OCI-LY3 (cell line): ENCODE data around the gene POU6F2.

Source experiments
- H2AFZ ChIP-seq: fragments of 200-600, 300-600 bp; shearing (Covaris generic); 2 replicates; pipeline ENCODE4 v1.6.0; 2014; ENCODE audit warnings: antibody characterized with exemption, low read depth, low read length
- H3K27ac ChIP-seq: fragments of 200-600, 300-600 bp; sonication (generic); 2 replicates; pipeline ENCODE4 v1.5.1; 2014; ENCODE audit warnings: mild to moderate bottlenecking, low read length, moderate library complexity, mixed read lengths
- H3K27me3 ChIP-seq: fragments of 200-600, 300-600 bp; sonication (generic); 2 replicates; pipeline ENCODE4 v1.6.1; 2014; ENCODE audit warnings: low read depth, low read length, mixed read lengths
- H3K36me3 ChIP-seq: fragments of 200-600, 300-600 bp; sonication (generic); replicated peaks from 2 replicates; pipeline ENCODE3; 2014; ENCODE audit warnings: low read depth, low read length, mixed read lengths
- H3K4me1 ChIP-seq: fragments of 300-600, 200-600 bp; sonication (generic); 2 replicates; pipeline ENCODE4 v1.6.1; 2014; ENCODE audit warnings: low read length, mixed read lengths
- H3K4me2 ChIP-seq: fragments of 200-600, 300-600 bp; sonication (generic); 2 replicates; pipeline ENCODE4 v1.6.1; 2014; ENCODE audit warnings: low read length, mixed read lengths
- H3K4me3 ChIP-seq: fragments of 300-600, 200-600 bp; sonication (generic); 2 replicates; pipeline ENCODE4 v1.5.1; 2014; ENCODE audit warnings: antibody characterized with exemption, mild to moderate bottlenecking, low read length, moderate library complexity
- H3K79me2 ChIP-seq: fragments of 300-600, 200-600 bp; shearing (Covaris generic); 2 replicates; pipeline ENCODE4 v1.6.1; 2014; ENCODE audit warnings: mild to moderate bottlenecking, low read length, mixed read lengths
- H3K9ac ChIP-seq: fragments of 300-600, 200-600 bp; shearing (Covaris generic); 2 replicates; pipeline ENCODE4 v1.6.0; 2014; ENCODE audit warnings: mild to moderate bottlenecking, low read length, moderate library complexity
- H3K9me3 ChIP-seq: fragments of 200-600, 300-600 bp; shearing (Covaris generic); 2 replicates; pipeline ENCODE4 v1.6.1; 2014; ENCODE audit warnings: low read length, mixed read lengths; ENCODE audit not compliant: insufficient read depth
- H4K20me1 ChIP-seq: fragments of 200-600, 300-600 bp; sonication (generic); 2 replicates; pipeline ENCODE4 v1.6.1; 2016; ENCODE audit warnings: low read length, mixed read lengths; ENCODE audit not compliant: insufficient read depth
- EZH2phosphoT487 ChIP-seq: fragments of 200-600 bp; shearing (Covaris generic); IDR thresholded peaks from 2 replicates; pipeline ENCODE4 v1.6.1; 2018; ENCODE audit warnings: antibody characterized with exemption, mixed run types, low read depth
- TF ChIP-seq, protein P1 (sequence below): fragments of 200-600, 300-600 bp; sonication (generic); IDR thresholded peaks from 2 replicates; pipeline ENCODE4 v1.5.1; 2014; ENCODE audit warnings: antibody characterized with exemption, low read length, low read depth

POU6F2 gene

DNA sequence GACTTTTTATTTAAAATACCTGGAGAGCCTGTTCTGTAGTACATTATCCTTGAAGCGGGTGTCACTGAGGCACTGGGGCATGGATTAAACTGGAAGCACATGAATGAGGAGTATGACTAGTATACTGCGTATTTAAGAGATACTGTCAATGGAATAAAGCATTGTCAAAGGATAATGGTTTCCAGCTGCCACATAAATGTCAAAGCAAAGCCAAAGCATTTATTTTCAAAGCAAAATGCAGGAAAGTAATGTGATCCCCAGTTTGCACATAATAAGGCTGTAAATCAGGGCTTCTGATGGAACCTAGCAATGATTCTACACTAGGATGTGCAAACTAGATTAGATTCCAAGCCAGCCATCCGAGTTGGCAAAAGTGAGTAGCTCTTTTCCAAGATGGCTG lies 240.1 kb downstream of the POU6F2 start:
- Histone ChIP-seq H2AFZ (no peak overlapping the region), H3K9ac (no peak overlapping the region), H3K9me3 (no peaks in the 10 kb centered on the region), H3K4me3 (no peak overlapping the region), H3K79me2 (no peaks in the 10 kb centered on the region), H3K27ac (no peak overlapping the region), H3K4me1 (no peaks in the 10 kb centered on the region), H3K4me2 (no peak overlapping the region), H4K20me1 (no peaks in the 10 kb centered on the region), H3K27me3 (peaks cover 16% of the 10 kb centered on the region; the same call in 1 of the 2 replicates), H3K36me3 (no peaks in the 10 kb centered on the region)
- TF ChIP-seq EZH2phosphoT487, result no peak
- TF ChIP-seq, protein P1, sequence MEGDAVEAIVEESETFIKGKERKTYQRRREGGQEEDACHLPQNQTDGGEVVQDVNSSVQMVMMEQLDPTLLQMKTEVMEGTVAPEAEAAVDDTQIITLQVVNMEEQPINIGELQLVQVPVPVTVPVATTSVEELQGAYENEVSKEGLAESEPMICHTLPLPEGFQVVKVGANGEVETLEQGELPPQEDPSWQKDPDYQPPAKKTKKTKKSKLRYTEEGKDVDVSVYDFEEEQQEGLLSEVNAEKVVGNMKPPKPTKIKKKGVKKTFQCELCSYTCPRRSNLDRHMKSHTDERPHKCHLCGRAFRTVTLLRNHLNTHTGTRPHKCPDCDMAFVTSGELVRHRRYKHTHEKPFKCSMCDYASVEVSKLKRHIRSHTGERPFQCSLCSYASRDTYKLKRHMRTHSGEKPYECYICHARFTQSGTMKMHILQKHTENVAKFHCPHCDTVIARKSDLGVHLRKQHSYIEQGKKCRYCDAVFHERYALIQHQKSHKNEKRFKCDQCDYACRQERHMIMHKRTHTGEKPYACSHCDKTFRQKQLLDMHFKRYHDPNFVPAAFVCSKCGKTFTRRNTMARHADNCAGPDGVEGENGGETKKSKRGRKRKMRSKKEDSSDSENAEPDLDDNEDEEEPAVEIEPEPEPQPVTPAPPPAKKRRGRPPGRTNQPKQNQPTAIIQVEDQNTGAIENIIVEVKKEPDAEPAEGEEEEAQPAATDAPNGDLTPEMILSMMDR, result no peak

DNA sequence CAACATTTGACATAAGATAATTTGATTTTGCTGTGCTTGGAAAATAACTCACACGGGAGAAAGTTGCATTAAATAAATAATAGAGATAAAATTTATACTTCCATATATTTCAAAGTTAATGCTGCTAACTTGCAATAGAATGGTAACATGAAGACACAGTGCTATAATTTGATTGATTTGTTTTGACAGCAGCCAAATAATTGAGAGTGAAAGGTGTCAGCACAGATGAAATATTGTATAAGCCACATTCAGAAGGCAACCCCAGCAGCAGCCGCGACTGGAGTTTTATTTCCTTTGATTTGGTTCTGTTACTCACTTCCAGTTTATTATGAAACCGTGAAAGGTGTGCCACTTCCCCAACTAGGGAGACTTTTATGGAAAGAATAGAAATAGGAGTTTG lies 242.2 kb downstream of the POU6F2 start:
- no peak overlapping the region for H3K9ac ChIP-seq
- no peaks in the 10 kb centered on the region for H4K20me1 ChIP-seq
- H3K36me3 ChIP-seq, result no peaks in the 10 kb centered on the region
- no peak overlapping the region for H3K4me3 ChIP-seq
- peaks cover 13% of the 10 kb centered on the region; the same call in 1 of the 2 replicates for H3K27me3 ChIP-seq
- no peaks in the 10 kb centered on the region for H3K4me1 ChIP-seq
- no peak overlapping the region for H2AFZ ChIP-seq
- TF ChIP-seq, protein P1, result no peak
- H3K79me2 ChIP-seq, result no peaks in the 10 kb centered on the region
- no peak overlapping the region for H3K4me2 ChIP-seq
- H3K9me3 ChIP-seq, result no peaks in the 10 kb centered on the region
- H3K27ac ChIP-seq, result no peak overlapping the region

DNA sequence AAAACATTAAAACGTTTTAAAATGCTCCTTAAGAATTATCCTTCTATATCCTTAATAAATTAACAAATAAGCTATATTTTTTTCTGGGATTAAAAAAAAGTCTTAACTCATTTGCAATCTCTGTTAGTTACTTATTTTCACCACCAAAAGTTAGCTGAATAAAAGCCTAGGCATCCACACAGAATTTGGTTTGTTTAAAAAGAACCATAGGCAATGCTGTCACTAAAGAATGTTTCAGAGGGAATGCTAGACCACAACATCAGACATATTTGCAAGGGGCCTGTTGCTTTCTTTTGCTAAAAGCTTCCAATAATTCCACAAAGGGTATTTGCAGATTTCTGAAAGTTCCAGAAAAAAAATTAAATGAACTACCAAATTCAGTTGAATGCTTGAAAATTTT lies 244.2 kb downstream of the POU6F2 start:
- H3K9ac ChIP-seq, result no peak overlapping the region
- no peaks in the 10 kb centered on the region for H4K20me1 ChIP-seq
- H3K79me2 ChIP-seq, result no peaks in the 10 kb centered on the region
- no peak overlapping the region for H3K4me3 ChIP-seq
- H3K4me1 ChIP-seq, result no peaks in the 10 kb centered on the region
- H3K9me3 ChIP-seq, result no peaks in the 10 kb centered on the region
- peaks cover 21% of the 10 kb centered on the region; the same call in 1 of the 2 replicates for H3K27me3 ChIP-seq
- H3K27ac ChIP-seq, result no peak overlapping the region
- H3K36me3 ChIP-seq, result no peaks in the 10 kb centered on the region
- TF ChIP-seq, protein P1, result no peak
- TF ChIP-seq EZH2phosphoT487, result no peak
- no peak overlapping the region for H2AFZ ChIP-seq
- no peak overlapping the region for H3K4me2 ChIP-seq

DNA sequence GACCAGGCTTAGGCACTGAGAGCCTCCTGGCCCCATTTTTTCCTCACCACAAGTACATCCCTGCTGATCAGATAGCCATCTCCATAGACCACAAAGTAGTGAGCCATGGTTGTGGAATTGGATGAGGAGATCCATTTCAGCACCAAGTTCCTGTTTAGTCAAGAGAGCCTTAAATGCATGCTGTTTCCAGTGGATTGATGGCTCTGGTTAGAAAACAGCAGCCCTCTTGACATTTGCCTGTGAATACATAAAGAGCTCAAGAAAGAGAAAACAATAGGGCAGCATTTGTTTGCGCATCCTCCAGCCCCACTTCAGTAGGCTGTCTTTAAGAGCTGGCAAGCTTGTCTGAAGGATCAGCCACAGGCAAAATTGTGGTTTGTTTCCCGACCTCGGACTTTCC lies 251.2 kb downstream of the POU6F2 start:
- Histone ChIP-seq H3K9me3 (no peaks in the 10 kb centered on the region), H3K36me3 (no peaks in the 10 kb centered on the region), H4K20me1 (no peaks in the 10 kb centered on the region), H3K79me2 (no peaks in the 10 kb centered on the region), H3K4me3 (no peak overlapping the region), H3K27me3 (peaks cover 8% of the 10 kb centered on the region; the same call in 1 of the 2 replicates), H3K4me1 (no peaks in the 10 kb centered on the region), H2AFZ (no peak overlapping the region), H3K4me2 (no peak overlapping the region), H3K27ac (no peak overlapping the region), H3K9ac (no peak overlapping the region)
- TF ChIP-seq, protein P1, result no peak
- no peak for TF ChIP-seq EZH2phosphoT487
